GM21390 (cell line): ENCODE measurements around the gene TMC1.
"Not testable (repeated sequence)": the region's sequence is repeated elsewhere in the genome, so short reads cannot be mapped to it uniquely, and the experiment has no call there.

Source experiments
- ATAC-seq: cut with Tn5 transposase; IDR thresholded peaks from one replicate; pipeline ENCODE4 v1.9.1; 2021; ENCODE audit not compliant: unreplicated experiment

Gene TMC1

GRCh38 chr9:72856972-72857623, 335.7 kb downstream of the TMC1 start:
- peak; percentile 50 for ATAC-seq

- ATAC-seq, result no peak
Observed at GRCh38 chr9:72857624-72857996, 336.2 kb downstream of the TMC1 start.

GRCh38 chr9:72858089-72858912, 336.9 kb downstream of the TMC1 start:
- ATAC-seq, result no peak

GRCh38 chr9:72862788-72863187, 341.4 kb downstream of the TMC1 start:
- ATAC-seq, result not testable (repeated sequence)

- no peak for ATAC-seq
Observed at GRCh38 chr9:72863456-72864094, 342.2 kb downstream of the TMC1 start.

GRCh38 chr9:72864327-72864726, 342.9 kb downstream of the TMC1 start:
- no peak for ATAC-seq

- ATAC-seq, result no peak
Observed at GRCh38 chr9:72871685-72872084, 350.3 kb downstream of the TMC1 start.

GRCh38 chr9:72872718-72873117, 351.3 kb downstream of the TMC1 start:
- ATAC-seq, result no peak

- ATAC-seq, result no peak
Observed at GRCh38 chr9:72873456-72873855, 352.0 kb downstream of the TMC1 start.

GRCh38 chr9:72874344-72874743, 352.9 kb downstream of the TMC1 start:
- ATAC-seq, result no peak

- no peak for ATAC-seq
Observed at GRCh38 chr9:72875221-72875620, 353.8 kb downstream of the TMC1 start.

GRCh38 chr9:72880821-72881220, 359.4 kb downstream of the TMC1 start:
- no peak for ATAC-seq

GRCh38 chr9:72882117-72882775, 360.8 kb downstream of the TMC1 start:
- no peak for ATAC-seq

- ATAC-seq, result no peak
Observed at GRCh38 chr9:72883875-72884274, 362.5 kb downstream of the TMC1 start.

- ATAC-seq, result no peak
Observed at GRCh38 chr9:72884508-72884907, 363.1 kb downstream of the TMC1 start.
